Measurements from ENCODE around the gene NPTXR.

- no peak for TF ChIP-seq CTCF (IDR thresholded peaks at IDR 0.05 in 8 of 11, conservative IDR thresholded peaks at IDR 0.05 in 3 of 11)
- no peak for TF ChIP-seq POLR2A (IDR thresholded peaks at IDR 0.05)
- TF ChIP-seq POLR2AphosphoS5 (IDR thresholded peaks at IDR 0.05): no peak
These were observed 28.0 kb downstream of the NPTXR start for GRCh38 chr22:38815842-38816241.

Measured in spleen (tissue), 7 donors.